ENCODE measurements around the gene DMRT3.

DNA sequence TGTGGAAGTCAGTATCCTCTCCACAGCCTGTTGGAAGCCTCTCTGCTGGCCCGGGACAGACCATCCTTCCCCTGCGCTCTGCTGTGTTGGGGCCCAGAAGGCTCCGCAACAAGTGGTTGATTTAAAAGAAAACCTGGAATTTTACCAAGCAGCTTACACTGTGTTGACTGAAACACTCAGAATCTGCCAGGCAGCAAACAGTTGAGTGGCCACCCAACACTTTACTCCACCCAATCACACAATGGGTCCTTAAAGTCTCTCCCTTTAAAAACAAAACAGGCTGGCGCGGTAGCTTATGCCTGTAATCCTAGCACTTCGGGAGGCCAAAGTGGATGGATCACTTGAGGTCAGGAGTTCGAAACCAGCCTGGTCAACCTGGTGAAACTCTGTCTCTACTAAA, 28.0 kb upstream of the DMRT3 start:
- TF ChIP-seq, protein P1, sequence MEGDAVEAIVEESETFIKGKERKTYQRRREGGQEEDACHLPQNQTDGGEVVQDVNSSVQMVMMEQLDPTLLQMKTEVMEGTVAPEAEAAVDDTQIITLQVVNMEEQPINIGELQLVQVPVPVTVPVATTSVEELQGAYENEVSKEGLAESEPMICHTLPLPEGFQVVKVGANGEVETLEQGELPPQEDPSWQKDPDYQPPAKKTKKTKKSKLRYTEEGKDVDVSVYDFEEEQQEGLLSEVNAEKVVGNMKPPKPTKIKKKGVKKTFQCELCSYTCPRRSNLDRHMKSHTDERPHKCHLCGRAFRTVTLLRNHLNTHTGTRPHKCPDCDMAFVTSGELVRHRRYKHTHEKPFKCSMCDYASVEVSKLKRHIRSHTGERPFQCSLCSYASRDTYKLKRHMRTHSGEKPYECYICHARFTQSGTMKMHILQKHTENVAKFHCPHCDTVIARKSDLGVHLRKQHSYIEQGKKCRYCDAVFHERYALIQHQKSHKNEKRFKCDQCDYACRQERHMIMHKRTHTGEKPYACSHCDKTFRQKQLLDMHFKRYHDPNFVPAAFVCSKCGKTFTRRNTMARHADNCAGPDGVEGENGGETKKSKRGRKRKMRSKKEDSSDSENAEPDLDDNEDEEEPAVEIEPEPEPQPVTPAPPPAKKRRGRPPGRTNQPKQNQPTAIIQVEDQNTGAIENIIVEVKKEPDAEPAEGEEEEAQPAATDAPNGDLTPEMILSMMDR (IDR thresholded peaks at IDR 0.05), result no peak
- TF ChIP-seq POLR2A (IDR thresholded peaks at IDR 0.05), result no peak
